Measurements from ENCODE around the gene BMP2.

DNA sequence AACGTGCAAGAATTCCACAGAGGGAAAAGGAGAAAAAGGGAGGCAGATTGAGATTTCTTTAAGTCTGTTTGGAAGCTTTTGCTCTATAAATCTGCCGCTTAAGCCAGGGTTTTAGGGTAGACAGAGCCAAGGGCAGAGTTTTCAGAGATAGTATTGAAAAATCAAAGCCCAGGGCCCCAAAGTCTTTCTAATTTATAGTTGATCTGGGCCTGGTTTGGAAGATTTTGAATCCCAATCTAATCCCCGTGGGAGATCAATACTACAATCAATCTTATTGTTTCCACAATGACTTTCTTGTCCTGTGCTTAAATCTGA is 3.3 kb downstream of the BMP2 start:
- TF ChIP-seq POLR2AphosphoS5 (IDR thresholded peaks at IDR 0.05; ENCODE audit: borderline replicate concordance, low read depth, low read length): no peak
- no peak for TF ChIP-seq EZH2 (IDR thresholded peaks at IDR 0.05)
